Measurements from ENCODE around the gene FAM98C. TPM values are rescaled to one million over a fixed set of nuclear protein-coding genes. Genes with fewer than 3 reads are reported as not detected.

Gene FAM98C
- total and polyA plus RNA-seq, 5 donors from 2014 or later: 17.2 to 41.3 (median 20.0) TPM

DNA sequence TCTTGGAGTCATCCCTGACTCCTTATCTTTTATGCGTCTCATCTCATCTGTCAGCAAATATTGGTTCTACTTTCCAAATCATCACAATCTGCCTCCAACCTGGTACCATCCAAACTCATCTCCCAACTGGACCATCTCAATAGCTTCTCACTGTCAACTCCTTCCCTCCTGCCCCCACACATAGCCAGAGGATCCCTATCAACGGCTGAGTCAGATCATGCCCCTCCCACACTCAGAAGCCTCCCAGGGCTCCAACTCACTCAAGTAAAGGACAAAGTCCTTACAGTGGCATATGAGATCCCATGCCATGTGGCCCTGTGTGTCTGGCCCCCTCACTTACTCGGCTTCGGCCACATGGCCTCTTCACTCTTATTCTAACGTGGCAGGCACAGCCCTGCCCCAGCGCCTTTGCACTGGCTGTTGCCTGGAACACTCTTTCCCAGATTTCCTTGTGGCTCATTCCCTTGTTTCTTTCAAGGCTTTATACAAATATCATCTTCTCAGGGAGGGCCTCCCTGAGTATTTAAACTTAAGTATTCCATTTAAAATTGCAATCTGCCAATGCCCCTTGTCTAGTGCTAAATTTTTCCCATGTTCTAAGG is 10.1 kb upstream of the FAM98C start:
- Mint-ChIP-seq H3K36me3 (peaks cover 3% of the 10 kb centered on the region), H3K4me3 (peak overlapping the region in 1 of 4 donors; percentile 59), H3K27me3 (peaks cover 45% of the 10 kb centered on the region), H3K4me1 (peaks cover 5 to 35% (median 8%) of the 10 kb centered on the region in 4 donors), H3K9me3 (peaks cover 0 to 1% (median 0%) of the 10 kb centered on the region in 7 donors), H3K27ac (no peak overlapping the region)
- DNase-seq (no peak), ATAC-seq (ENCODE audit: low read depth in 2 of 2) (no peak)
- no peak overlapping the region for H3K4me3 ChIP-seq (ENCODE audit: low read depth, low read length)
- H3K9me3 ChIP-seq (ENCODE audit: control insufficient read depth in 2 of 2, low read length in 2 of 2): no peaks in the 10 kb centered on the region
- no peak overlapping the region for H3K27ac ChIP-seq (ENCODE audit: insufficient read depth, low read length, poor library complexity, severe bottlenecking)
- H3K36me3 ChIP-seq (ENCODE audit: control insufficient read depth, insufficient read depth, low read length): no peaks in the 10 kb centered on the region
- H3K27me3 ChIP-seq (ENCODE audit: control insufficient read depth, insufficient read depth, low read length): peaks cover 2% of the 10 kb centered on the region
- H3K4me1 ChIP-seq (ENCODE audit: control insufficient read depth, insufficient read depth, low read length, poor library complexity, severe bottlenecking): peaks cover 36% of the 10 kb centered on the region

DNA sequence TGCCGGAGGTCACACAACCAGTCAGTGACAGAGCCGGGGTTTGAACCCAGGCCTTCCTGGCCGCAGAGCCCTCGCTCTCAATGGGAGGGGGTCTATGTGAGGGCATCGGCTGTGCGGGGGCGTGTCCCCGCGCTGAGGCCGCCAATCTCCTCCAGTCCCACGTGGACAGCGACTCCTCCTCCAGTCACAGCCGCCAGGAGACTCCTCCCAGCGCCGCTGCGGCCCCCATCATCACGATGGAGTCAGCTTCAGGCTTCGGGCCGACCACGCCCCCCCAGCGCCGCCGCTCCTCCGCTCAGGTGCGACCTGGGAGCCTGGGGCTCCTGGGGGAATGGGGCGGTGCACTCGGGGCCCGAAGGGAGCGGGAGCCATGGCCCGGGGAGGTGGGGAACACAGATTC is 8.4 kb upstream of the FAM98C start:
- Histone ChIP-seq H3K36me3 (ENCODE audit: control insufficient read depth, insufficient read depth, low read length) (no peaks in the 10 kb centered on the region), H3K27ac (ENCODE audit: insufficient read depth, low read length, poor library complexity, severe bottlenecking) (no peak overlapping the region), H3K4me3 (ENCODE audit: low read depth, low read length) (no peak overlapping the region), H3K4me1 (ENCODE audit: control insufficient read depth, insufficient read depth, low read length, poor library complexity, severe bottlenecking) (peaks cover 20% of the 10 kb centered on the region), H3K27me3 (ENCODE audit: control insufficient read depth, insufficient read depth, low read length) (peaks cover 2% of the 10 kb centered on the region), H3K9me3 (ENCODE audit: control insufficient read depth in 2 of 2, low read length in 2 of 2) (no peaks in the 10 kb centered on the region)
- peak; percentile 45 to 78 (median 56) for DNase-seq
- Mint-ChIP-seq H3K27ac (peak overlapping the region in 1 of 3 donors; percentile 80), H3K9me3 (no peaks in the 10 kb centered on the region), H3K4me1 (peaks cover 5 to 26% (median 6%) of the 10 kb centered on the region in 4 donors), H3K27me3 (peaks cover 36% of the 10 kb centered on the region), H3K36me3 (no peaks in the 10 kb centered on the region), H3K4me3 (peak overlapping the region; percentile 73 to 81 (median 80))
- peak; percentile 47 to 48 for ATAC-seq (ENCODE audit: low read depth in 2 of 2)

DNA sequence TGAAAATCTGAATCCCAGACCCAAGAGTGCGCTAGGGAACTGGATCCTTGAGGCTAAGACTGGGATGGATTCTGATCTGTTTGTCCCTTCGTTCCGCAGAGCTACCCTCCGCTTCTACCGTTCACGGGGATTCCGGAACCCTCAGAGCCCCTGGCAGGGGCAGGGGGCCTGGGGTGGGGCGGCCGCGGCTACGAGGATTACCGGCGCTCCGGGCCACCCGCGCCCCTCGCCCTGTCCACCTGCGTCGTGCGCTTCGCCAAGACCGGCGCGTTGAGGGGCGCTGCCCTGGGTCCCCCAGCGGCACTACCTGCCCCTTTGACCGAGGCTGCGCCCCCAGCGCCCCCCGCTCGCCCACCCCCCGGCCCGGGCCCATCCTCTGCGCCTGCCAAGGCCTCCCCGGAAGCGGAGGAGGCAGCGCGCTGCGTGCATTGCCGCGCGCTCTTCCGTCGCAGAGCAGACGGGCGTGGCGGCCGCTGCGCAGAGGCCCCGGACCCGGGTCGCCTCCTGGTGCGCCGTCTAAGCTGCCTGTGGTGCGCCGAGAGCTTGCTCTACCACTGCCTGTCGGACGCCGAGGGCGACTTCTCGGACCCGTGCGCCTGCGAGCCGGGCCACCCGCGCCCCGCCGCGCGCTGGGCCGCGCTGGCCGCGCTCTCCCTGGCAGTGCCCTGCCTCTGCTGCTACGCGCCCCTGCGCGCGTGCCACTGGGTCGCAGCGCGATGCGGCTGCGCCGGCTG is 7.3 kb upstream of the FAM98C start:
- Histone ChIP-seq H3K4me1 (ENCODE audit: control insufficient read depth, insufficient read depth, low read length, poor library complexity, severe bottlenecking) (peaks cover 20% of the 10 kb centered on the region), H3K36me3 (ENCODE audit: control insufficient read depth, insufficient read depth, low read length) (no peaks in the 10 kb centered on the region), H3K27ac (ENCODE audit: insufficient read depth, low read length, poor library complexity, severe bottlenecking) (no peak overlapping the region), H3K27me3 (ENCODE audit: control insufficient read depth, insufficient read depth, low read length) (no peaks in the 10 kb centered on the region), H3K4me3 (ENCODE audit: low read depth, low read length) (peak overlapping the region; percentile 48), H3K9me3 (ENCODE audit: control insufficient read depth in 2 of 2, low read length in 2 of 2) (no peaks in the 10 kb centered on the region)
- DNase-seq (peak in 2 of 3 donors; percentile 56 to 83), ATAC-seq (ENCODE audit: low read depth in 2 of 2) (peak; percentile 79 to 80)
- peak overlapping the region; percentile 73 to 81 (median 80) for H3K4me3 Mint-ChIP-seq
- H3K27ac Mint-ChIP-seq: peak overlapping the region in 1 of 3 donors; percentile 80
- H3K4me1 Mint-ChIP-seq: peaks cover 5 to 22% (median 6%) of the 10 kb centered on the region in 4 donors
- H3K27me3 Mint-ChIP-seq: peaks cover 29% of the 10 kb centered on the region
- peaks cover 5% of the 10 kb centered on the region for H3K36me3 Mint-ChIP-seq
- no peaks in the 10 kb centered on the region for H3K9me3 Mint-ChIP-seq

DNA sequence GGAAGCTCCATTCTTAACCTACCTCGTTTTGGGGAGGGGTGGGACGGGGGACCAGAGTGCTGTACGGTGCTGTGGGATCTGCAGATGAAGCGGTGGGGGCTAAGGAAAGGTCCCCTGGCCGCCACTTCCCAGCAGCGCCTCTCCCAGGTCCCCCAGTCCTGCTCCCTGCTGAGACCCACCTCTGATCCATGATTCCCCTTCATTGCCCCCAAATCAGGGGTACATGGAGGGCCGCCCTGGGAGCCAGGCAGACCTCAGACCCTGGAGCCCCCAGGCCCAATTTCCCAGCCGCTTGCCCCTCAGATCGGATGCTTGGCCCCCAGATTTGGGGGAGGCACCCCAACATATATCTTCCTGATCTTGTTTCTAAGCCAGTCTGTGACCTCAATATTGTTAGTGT is 3.8 kb upstream of the FAM98C start:
- no peak overlapping the region for H3K4me3 ChIP-seq (ENCODE audit: low read depth, low read length)
- Mint-ChIP-seq H3K4me3 (peak overlapping the region in 2 of 4 donors; percentile 48 to 84), H3K36me3 (peaks cover 5% of the 10 kb centered on the region), H3K27me3 (peaks cover 6% of the 10 kb centered on the region), H3K27ac (no peak overlapping the region), H3K9me3 (no peaks in the 10 kb centered on the region), H3K4me1 (peaks cover 0 to 30% (median 11%) of the 10 kb centered on the region in 4 donors)
- ATAC-seq (ENCODE audit: low read depth in 2 of 2) (no peak), DNase-seq (no peak)
- H3K27ac ChIP-seq (ENCODE audit: insufficient read depth, low read length, poor library complexity, severe bottlenecking): no peak overlapping the region
- peaks cover 25% of the 10 kb centered on the region for H3K4me1 ChIP-seq (ENCODE audit: control insufficient read depth, insufficient read depth, low read length, poor library complexity, severe bottlenecking)
- no peaks in the 10 kb centered on the region for H3K27me3 ChIP-seq (ENCODE audit: control insufficient read depth, insufficient read depth, low read length)
- no peaks in the 10 kb centered on the region for H3K9me3 ChIP-seq (ENCODE audit: control insufficient read depth in 2 of 2, low read length in 2 of 2)
- H3K36me3 ChIP-seq (ENCODE audit: control insufficient read depth, insufficient read depth, low read length): no peaks in the 10 kb centered on the region

DNA sequence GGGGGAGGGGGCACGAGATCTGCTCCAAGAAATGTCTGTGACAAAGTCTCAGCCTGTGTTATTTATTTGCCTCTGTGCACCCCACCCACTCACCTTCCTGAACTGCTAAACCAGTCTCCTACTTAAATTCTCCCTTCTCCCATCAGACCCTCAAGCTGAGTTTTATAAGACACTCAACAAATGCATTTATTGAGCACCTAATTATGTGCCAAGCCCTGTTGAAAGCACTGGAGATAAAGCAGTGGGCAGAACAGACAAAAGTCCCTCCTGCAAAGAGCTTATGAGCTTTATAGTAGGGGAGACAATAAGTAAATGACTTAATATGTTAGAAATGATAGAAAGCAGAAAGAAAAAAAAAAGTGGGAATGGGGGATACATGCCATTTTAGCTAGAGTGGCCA is 3.4 kb upstream of the FAM98C start:
- Mint-ChIP-seq H3K9me3 (no peaks in the 10 kb centered on the region), H3K4me3 (peak overlapping the region in 2 of 4 donors; percentile 48 to 84), H3K27ac (no peak overlapping the region), H3K27me3 (peaks cover 4% of the 10 kb centered on the region), H3K36me3 (peaks cover 5% of the 10 kb centered on the region), H3K4me1 (peaks cover 0 to 32% (median 11%) of the 10 kb centered on the region in 4 donors)
- no peak overlapping the region for H3K27ac ChIP-seq (ENCODE audit: insufficient read depth, low read length, poor library complexity, severe bottlenecking)
- no peaks in the 10 kb centered on the region for H3K27me3 ChIP-seq (ENCODE audit: control insufficient read depth, insufficient read depth, low read length)
- H3K36me3 ChIP-seq (ENCODE audit: control insufficient read depth, insufficient read depth, low read length): no peaks in the 10 kb centered on the region
- no peaks in the 10 kb centered on the region for H3K9me3 ChIP-seq (ENCODE audit: control insufficient read depth in 2 of 2, low read length in 2 of 2)
- peaks cover 27% of the 10 kb centered on the region for H3K4me1 ChIP-seq (ENCODE audit: control insufficient read depth, insufficient read depth, low read length, poor library complexity, severe bottlenecking)
- DNase-seq (no peak), ATAC-seq (ENCODE audit: low read depth in 2 of 2) (no peak)
- H3K4me3 ChIP-seq (ENCODE audit: low read depth, low read length): no peak overlapping the region

DNA sequence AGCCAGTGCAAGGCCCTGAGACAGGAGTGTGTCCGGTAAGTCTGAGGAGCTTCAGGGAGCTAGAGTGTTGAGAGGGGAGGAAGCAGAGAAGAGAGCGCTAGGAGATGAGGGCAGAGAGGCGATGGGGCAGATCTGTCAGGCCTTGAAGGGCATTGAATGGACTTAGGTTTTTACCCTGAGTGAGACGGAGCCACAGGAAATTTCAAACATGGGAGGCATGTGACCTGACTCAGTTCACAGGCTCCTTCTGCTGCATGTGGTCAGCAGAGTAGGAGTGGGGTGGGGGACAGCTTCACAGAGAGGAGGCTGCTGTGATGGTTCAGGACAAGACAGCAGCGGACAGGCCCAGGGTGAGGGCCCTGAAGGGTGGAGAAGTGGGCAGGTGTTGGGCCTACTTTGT is 2.5 kb upstream of the FAM98C start:
- Histone ChIP-seq H3K27ac (ENCODE audit: insufficient read depth, low read length, poor library complexity, severe bottlenecking) (no peak overlapping the region), H3K27me3 (ENCODE audit: control insufficient read depth, insufficient read depth, low read length) (no peaks in the 10 kb centered on the region), H3K4me1 (ENCODE audit: control insufficient read depth, insufficient read depth, low read length, poor library complexity, severe bottlenecking) (peaks cover 22% of the 10 kb centered on the region), H3K4me3 (ENCODE audit: low read depth, low read length) (no peak overlapping the region), H3K36me3 (ENCODE audit: control insufficient read depth, insufficient read depth, low read length) (peaks cover 3% of the 10 kb centered on the region), H3K9me3 (ENCODE audit: control insufficient read depth in 2 of 2, low read length in 2 of 2) (no peaks in the 10 kb centered on the region)
- H3K4me1 Mint-ChIP-seq: peaks cover 0 to 32% (median 11%) of the 10 kb centered on the region in 4 donors
- H3K36me3 Mint-ChIP-seq: peaks cover 8% of the 10 kb centered on the region
- peaks cover 4% of the 10 kb centered on the region for H3K27me3 Mint-ChIP-seq
- peak overlapping the region in 1 of 3 donors; percentile 88 for H3K27ac Mint-ChIP-seq
- DNase-seq (no peak), ATAC-seq (ENCODE audit: low read depth in 2 of 2) (no peak)
- H3K9me3 Mint-ChIP-seq: no peaks in the 10 kb centered on the region
- peak overlapping the region in 2 of 4 donors; percentile 3 to 80 for H3K4me3 Mint-ChIP-seq

DNA sequence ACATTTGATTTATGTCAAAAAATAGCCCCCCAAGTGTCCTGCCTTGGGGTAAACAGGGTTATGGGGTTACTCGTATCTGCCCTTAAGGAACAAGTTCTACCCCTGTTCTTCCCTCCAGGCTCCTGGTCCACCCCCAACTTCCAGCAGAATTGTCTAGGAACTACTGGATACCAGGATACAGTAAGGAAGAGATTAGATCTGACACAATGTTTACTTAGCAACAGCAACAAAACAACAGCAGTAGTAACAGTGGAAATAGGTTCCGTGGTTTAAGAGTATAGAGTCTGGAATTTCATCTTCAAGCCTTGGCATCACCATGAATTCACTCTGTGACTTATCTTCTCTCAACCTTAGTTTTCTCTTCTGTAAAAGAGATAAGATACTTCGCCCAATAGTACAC is 1.7 kb upstream of the FAM98C start:
- H3K36me3 ChIP-seq (ENCODE audit: control insufficient read depth, insufficient read depth, low read length): peaks cover 5% of the 10 kb centered on the region
- Mint-ChIP-seq H3K4me1 (peaks cover 0 to 33% (median 11%) of the 10 kb centered on the region in 4 donors), H3K9me3 (no peaks in the 10 kb centered on the region), H3K4me3 (peak overlapping the region in 2 of 4 donors; percentile 55 to 82), H3K27me3 (peaks cover 4% of the 10 kb centered on the region), H3K36me3 (peaks cover 10% of the 10 kb centered on the region), H3K27ac (peak overlapping the region in 2 of 3 donors; percentile 79 to 93)
- no peaks in the 10 kb centered on the region for H3K9me3 ChIP-seq (ENCODE audit: control insufficient read depth in 2 of 2, low read length in 2 of 2)
- DNase-seq (no peak), ATAC-seq (ENCODE audit: low read depth in 2 of 2) (no peak)
- peaks cover 17% of the 10 kb centered on the region for H3K4me1 ChIP-seq (ENCODE audit: control insufficient read depth, insufficient read depth, low read length, poor library complexity, severe bottlenecking)
- H3K4me3 ChIP-seq (ENCODE audit: low read depth, low read length): no peak overlapping the region
- no peak overlapping the region for H3K27ac ChIP-seq (ENCODE audit: insufficient read depth, low read length, poor library complexity, severe bottlenecking)
- H3K27me3 ChIP-seq (ENCODE audit: control insufficient read depth, insufficient read depth, low read length): no peaks in the 10 kb centered on the region
